H1 (cell line): Measurements from ENCODE around the gene SPSB1. TPM values are rescaled to one million over a fixed set of nuclear protein-coding genes. Genes with fewer than 3 reads are reported as not detected.

Experiments used
- ATF2 ChIP-seq: IDR thresholded peaks from 2 replicates; pipeline ENCODE4 v1.6.1; 2012; ENCODE audit warnings: low read length, inconsistent platforms
- JUND ChIP-seq: IDR thresholded peaks from 2 replicates; pipeline ENCODE4 v1.6.1; 2011; ENCODE audit warnings: mild to moderate bottlenecking, improper control_type of control experiment, low read length
- KDM1A ChIP-seq: fragments of 200-600, 300-600 bp; sonication (generic); IDR thresholded peaks from 2 replicates; pipeline ENCODE4 v1.7.1; 2016; ENCODE audit warnings: mild to moderate bottlenecking, low read length, borderline replicate concordance
- RBBP5 ChIP-seq: IDR thresholded peaks from 2 replicates; pipeline ENCODE4 v1.7.1; 2012; ENCODE audit warnings: low read depth, mild to moderate bottlenecking, inconsistent platforms, low read length, moderate library complexity, borderline replicate concordance
- RXRA ChIP-seq: IDR thresholded peaks from 2 replicates; pipeline ENCODE4 v1.6.1; 2011; ENCODE audit warnings: low read depth, mild to moderate bottlenecking, low read length, moderate library complexity; ENCODE audit not compliant: insufficient read depth
- polyA plus RNA-seq, 7 experiments: library from polyadenylated mRNA; depleted of rRNA in 3 of 7; stranded (reverse) in 5 of 7; unstranded in 2 of 7; fragments of >200 nt in 5 of 7; fragments of 200-250 nt in 2 of 7; gene quantifications; 1 replicate in 5 of 7; 2 replicates in 1 of 7; 4 replicates in 1 of 7; pipeline versions ENCODE4 v1.2.1 to v1.2.3, GENCODE V29; 2011 to 2013; ENCODE audit warnings: missing spikeins in 2 of 7, mixed read lengths in 2 of 7
- total RNA-seq: library from RNA; stranded (reverse); fragmentation: NEBNext Ultra II Directional; extraction: Animal tissue kit (Norgen Biotek cat#: 25700); gene quantifications from 2 replicates; pipeline ENCODE4 v1.2.1, GENCODE V29; 2021

Gene SPSB1
- total and polyA plus RNA-seq, 2 of the 8 experiments (the other 6 are each of a cell fraction or from before 2014, with no cell fraction given), result 5.3 to 6.4 TPM

- TF ChIP-seq ATF2 (no peak), RXRA (no peak), KDM1A (no peak), JUND (no peak), RBBP5 (no peak)
These were observed 39.1 kb downstream of the SPSB1 start (continued) for GRCh38 chr1:9331558-9332346.
